Lower leg skin (tissue), 4 donors: ENCODE data around the gene CAMKMT. TPM values are rescaled to one million over a fixed set of nuclear protein-coding genes. Genes with fewer than 3 reads are reported as not detected.

Experiments used
- DNase-seq, 2 donors: peaks; one replicate each; pipeline ENCODE4 v3.0.0-alpha.2; 2019; ENCODE audit warnings: low spot score in 2 of 2
- H3K4me3 ChIP-seq: fragments of 200-600 bp; sonication (generic); 2 replicates; pipeline ENCODE4 v1.5.1; 2017; ENCODE audit warnings: mild to moderate bottlenecking, low read depth; ENCODE audit not compliant: poor library complexity, severe bottlenecking
- POLR2A ChIP-seq, 2 donors: fragments of 450-650 bp; IDR thresholded peaks; one replicate each; pipeline ENCODE4 v1.6.1; 2016 to 2017; ENCODE audit warnings: antibody characterized with exemption in 2 of 2, mild to moderate bottlenecking in 1 of 2, moderate library complexity in 1 of 2
- WGBS, 2 donors: methylation state at CpG; one replicate each; pipeline ENCODE4 v1.1.5; 2018; 5-methylcytosine and 5-hydroxymethylcytosine counted together
- intact Hi-C: fragments of 100-400 bp; cut with DNase I; formaldehyde crosslinking; loops from one replicate; pipeline ENCODE4 v1.15.0; 2023; ENCODE audit warnings: low total_unique reads
- total RNA-seq, 4 donors: library from RNA; depleted of rRNA; stranded (reverse); fragments of >200 nt; gene quantifications; one replicate each; pipeline ENCODE4 v1.1.0, GENCODE V29; 2016
- TF ChIP-seq, protein P1 (sequence below), 3 donors: fragments of 450-650 bp; IDR thresholded peaks; one replicate each; pipeline ENCODE4 v1.5.1; 2016; ENCODE audit warnings: antibody characterized with exemption in 3 of 3, mild to moderate bottlenecking in 3 of 3, moderate library complexity in 2 of 3

CAMKMT gene
- total RNA-seq, 4 donors from 2014 or later, result 4.2 to 18.3 (median 9.8) TPM

GRCh38 chr2:44679990-44680389, 318.2 kb downstream of the CAMKMT start:
- H3K4me3 ChIP-seq, result no peak overlapping the region
- no peak for DNase-seq
- TF ChIP-seq, protein P1, sequence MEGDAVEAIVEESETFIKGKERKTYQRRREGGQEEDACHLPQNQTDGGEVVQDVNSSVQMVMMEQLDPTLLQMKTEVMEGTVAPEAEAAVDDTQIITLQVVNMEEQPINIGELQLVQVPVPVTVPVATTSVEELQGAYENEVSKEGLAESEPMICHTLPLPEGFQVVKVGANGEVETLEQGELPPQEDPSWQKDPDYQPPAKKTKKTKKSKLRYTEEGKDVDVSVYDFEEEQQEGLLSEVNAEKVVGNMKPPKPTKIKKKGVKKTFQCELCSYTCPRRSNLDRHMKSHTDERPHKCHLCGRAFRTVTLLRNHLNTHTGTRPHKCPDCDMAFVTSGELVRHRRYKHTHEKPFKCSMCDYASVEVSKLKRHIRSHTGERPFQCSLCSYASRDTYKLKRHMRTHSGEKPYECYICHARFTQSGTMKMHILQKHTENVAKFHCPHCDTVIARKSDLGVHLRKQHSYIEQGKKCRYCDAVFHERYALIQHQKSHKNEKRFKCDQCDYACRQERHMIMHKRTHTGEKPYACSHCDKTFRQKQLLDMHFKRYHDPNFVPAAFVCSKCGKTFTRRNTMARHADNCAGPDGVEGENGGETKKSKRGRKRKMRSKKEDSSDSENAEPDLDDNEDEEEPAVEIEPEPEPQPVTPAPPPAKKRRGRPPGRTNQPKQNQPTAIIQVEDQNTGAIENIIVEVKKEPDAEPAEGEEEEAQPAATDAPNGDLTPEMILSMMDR (IDR thresholded peaks at IDR 0.05), result no peak
- no peak for TF ChIP-seq POLR2A (IDR thresholded peaks at IDR 0.05)
- intact Hi-C loops, result no loop called here
- 94 to 97% methylated on average over 4 of the region's 4 CpGs for WGBS, 2 donors

GRCh38 chr2:44680424-44680971, 318.8 kb downstream of the CAMKMT start:
- DNase-seq, result no peak
- no peak overlapping the region for H3K4me3 ChIP-seq
- 89 to 90% methylated on average over 8 of the region's 8 CpGs for WGBS, 2 donors
- TF ChIP-seq POLR2A (IDR thresholded peaks at IDR 0.05), result no peak
- TF ChIP-seq, protein P1 (IDR thresholded peaks at IDR 0.05), result no peak
- intact Hi-C loops, result no loop called here

DNA sequence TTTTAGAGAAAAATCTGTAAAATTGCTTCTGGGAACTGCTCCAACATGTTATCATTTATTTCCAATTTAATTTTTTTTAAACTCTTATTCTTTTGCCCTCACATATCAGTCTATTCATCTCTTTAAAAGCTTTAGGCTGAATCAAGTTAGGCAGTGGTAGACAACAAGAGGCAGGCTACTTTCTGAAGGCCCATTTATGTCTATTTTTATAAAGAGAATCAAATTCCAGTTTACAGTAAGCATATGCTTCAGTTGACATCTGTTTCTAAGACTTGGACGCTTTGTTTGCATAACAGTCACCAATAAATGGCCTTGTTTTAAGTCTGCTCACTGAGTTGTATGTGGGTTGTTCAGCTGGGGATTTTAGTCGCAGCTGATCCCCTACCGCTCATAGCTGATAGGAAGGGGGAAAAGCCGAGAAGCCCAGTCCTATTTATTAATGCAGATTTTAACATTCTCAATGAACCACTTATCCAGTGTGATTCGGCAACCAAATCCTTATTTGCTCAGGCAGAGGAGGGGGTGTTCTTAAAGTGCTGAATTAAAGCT, 319.3 kb downstream of the CAMKMT start:
- TF ChIP-seq, protein P1 (IDR thresholded peaks at IDR 0.05), result no peak
- no peak for TF ChIP-seq POLR2A (IDR thresholded peaks at IDR 0.05)
- no peak for DNase-seq
- no peak overlapping the region for H3K4me3 ChIP-seq
- intact Hi-C loops, result no loop called here
- WGBS, 2 donors, result 81 to 82% methylated on average over 5 of the region's 5 CpGs

DNA sequence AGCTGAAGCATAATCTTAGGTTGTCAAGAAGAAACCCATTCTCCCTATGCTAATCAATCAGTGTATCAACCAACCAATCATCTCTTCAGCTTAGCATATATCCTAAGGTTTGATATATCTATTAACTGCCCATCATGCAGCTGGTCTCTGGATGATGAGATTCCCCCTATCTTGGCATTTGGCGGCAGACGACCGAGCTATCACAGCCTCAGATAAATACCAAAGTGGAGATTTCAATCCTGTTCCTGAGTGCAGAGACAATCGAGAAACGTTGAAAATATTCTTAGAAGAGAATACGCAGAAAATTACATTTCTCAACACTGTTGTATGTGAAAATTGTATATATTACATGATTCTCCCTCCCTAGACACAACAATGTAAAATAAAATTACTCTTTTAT, 320.7 kb downstream of the CAMKMT start:
- TF ChIP-seq, protein P1 (IDR thresholded peaks at IDR 0.05), result no peak
- TF ChIP-seq POLR2A (IDR thresholded peaks at IDR 0.05), result no peak
- intact Hi-C loops, result no loop called here
- 97 to 98% methylated on average over 6 of the region's 6 CpGs for WGBS, 2 donors
- DNase-seq, result no peak
- H3K4me3 ChIP-seq, result no peak overlapping the region

GRCh38 chr2:44684559-44684958, 322.8 kb downstream of the CAMKMT start:
- DNase-seq, result no peak
- TF ChIP-seq POLR2A (IDR thresholded peaks at IDR 0.05), result no peak
- intact Hi-C loops, result no loop called here
- no peak overlapping the region for H3K4me3 ChIP-seq

- no peak for TF ChIP-seq POLR2A (IDR thresholded peaks at IDR 0.05)
- TF ChIP-seq, protein P1 (IDR thresholded peaks at IDR 0.05), result no peak
- no peak for DNase-seq
- no peak overlapping the region for H3K4me3 ChIP-seq
- 74 to 83% methylated on average over 2 of the region's 2 CpGs for WGBS, 2 donors
- intact Hi-C loops, result no loop called here
These were observed 324.8 kb downstream of the CAMKMT start for GRCh38 chr2:44686561-44686960.
